NCI-H128 (cell line): ENCODE results near the gene AGPS.

Experiments used
- DNase-seq: peaks from one replicate; lab custom pipeline; 2025; ENCODE audit not compliant: unreplicated experiment; lab: John Stamatoyannopoulos, UW

The AGPS gene

GRCh38 chr2:177520324-177520723 lies 127.8 kb downstream of the AGPS start:
- no peak for DNase-seq

- no peak for DNase-seq
These were observed 131.2 kb downstream of the AGPS start for GRCh38 chr2:177523781-177524180.

GRCh38 chr2:177525351-177525924 lies 132.9 kb downstream of the AGPS start:
- DNase-seq, result no peak

- no peak for DNase-seq
These were observed 135.9 kb downstream of the AGPS start for GRCh38 chr2:177528351-177528933.

GRCh38 chr2:177529166-177529565 lies 136.6 kb downstream of the AGPS start:
- DNase-seq, result no peak

GRCh38 chr2:177530561-177530960 lies 138.0 kb downstream of the AGPS start:
- DNase-seq, result no peak

GRCh38 chr2:177531706-177532105 lies 139.1 kb downstream of the AGPS start:
- DNase-seq, result no peak

- no peak for DNase-seq
These were observed 140.0 kb downstream of the AGPS start for GRCh38 chr2:177532567-177532966.

GRCh38 chr2:177533253-177533652 lies 140.7 kb downstream of the AGPS start:
- DNase-seq, result no peak

- DNase-seq, result no peak
These were observed 142.4 kb downstream of the AGPS start for GRCh38 chr2:177535000-177535399.

GRCh38 chr2:177535958-177536504 lies 143.5 kb downstream of the AGPS start:
- no peak for DNase-seq

GRCh38 chr2:177537213-177537612 lies 144.6 kb downstream of the AGPS start:
- DNase-seq, result no peak

GRCh38 chr2:177537636-177538035 lies 145.1 kb downstream of the AGPS start:
- no peak for DNase-seq

GRCh38 chr2:177538323-177538722 lies 145.8 kb downstream of the AGPS start:
- no peak for DNase-seq

GRCh38 chr2:177540283-177540682 lies 147.7 kb downstream of the AGPS start:
- DNase-seq, result no peak

- DNase-seq, result no peak
These were observed 148.9 kb downstream of the AGPS start for GRCh38 chr2:177541258-177541991.

- no peak for DNase-seq
These were observed 149.8 kb downstream of the AGPS start for GRCh38 chr2:177542396-177542795.

- no peak for DNase-seq
These were observed 150.6 kb downstream of the AGPS start for GRCh38 chr2:177543007-177543760.

- no peak for DNase-seq
These were observed 152.6 kb downstream of the AGPS start for GRCh38 chr2:177545143-177545542.

- DNase-seq, result no peak
These were observed 153.5 kb downstream of the AGPS start for GRCh38 chr2:177545981-177546585.

GRCh38 chr2:177547122-177547521 lies 154.5 kb downstream of the AGPS start:
- DNase-seq, result no peak
